ENCODE results near the gene CDC23. TPM values are rescaled to one million over a fixed set of nuclear protein-coding genes. Genes with fewer than 3 reads are reported as not detected.
"Not testable (repeated sequence)": the region's sequence is repeated elsewhere in the genome, so short reads cannot be mapped to it uniquely, and the experiment has no call there.

Gene CDC23
- total RNA-seq, 1 donor from 2014 or later, result 14.2 TPM

GRCh38 chr5:138148811-138149210 lies 64.3 kb downstream of the CDC23 start:
- Histone ChIP-seq H3K27ac (no peak overlapping the region), H3K9me3 (no peaks in the 10 kb centered on the region), H3K4me1 (no peaks in the 10 kb centered on the region), H3K27me3 (no peaks in the 10 kb centered on the region), H3K36me3 (no peaks in the 10 kb centered on the region), H3K4me3 (no peak overlapping the region)
- no peak for DNase-seq (ENCODE audit: extremely low spot score in 2 of 2)
- TF ChIP-seq CTCF (IDR thresholded peaks at IDR 0.05), result no peak
- peak in 1 of 2 donors; percentile 28 for TF ChIP-seq POLR2AphosphoS5 (IDR thresholded peaks at IDR 0.05; ENCODE audit: insufficient read depth in 1 of 2, low read depth in 1 of 2)
- intact Hi-C loops (cut with DNase I), result no loop called here

- intact Hi-C loops (cut with DNase I); H3K9me3 ChIP-seq; H3K4me1 ChIP-seq: not testable (repeated sequence)
Measured at GRCh38 chr5:138143578-138143977, 69.5 kb downstream of the CDC23 start.

GRCh38 chr5:138141734-138142133 lies 71.4 kb downstream of the CDC23 start:
- TF ChIP-seq POLR2AphosphoS5 (IDR thresholded peaks at IDR 0.05; ENCODE audit: insufficient read depth in 1 of 2, low read depth in 1 of 2), result no peak
- no peak for TF ChIP-seq POLR2A (IDR thresholded peaks at IDR 0.05)
- no peak for TF ChIP-seq CTCF (IDR thresholded peaks at IDR 0.05)
- intact Hi-C loops (cut with DNase I), result no loop called here

More at GRCh38 chr5:138143578-138143977, 69.5 kb downstream of the CDC23 start:
- H3K4me3 ChIP-seq; H3K27me3 ChIP-seq; H3K36me3 ChIP-seq; DNase-seq (ENCODE audit: extremely low spot score in 2 of 2); H3K27ac ChIP-seq: not testable (repeated sequence)

GRCh38 chr5:138140268-138140667 lies 72.9 kb downstream of the CDC23 start:
- no peaks in the 10 kb centered on the region for H3K36me3 ChIP-seq
- DNase-seq (ENCODE audit: extremely low spot score in 2 of 2), result no peak
- intact Hi-C loops (cut with DNase I), result no loop called here

More at GRCh38 chr5:138141734-138142133, 71.4 kb downstream of the CDC23 start:
- peaks cover 7% of the 10 kb centered on the region for H3K4me1 ChIP-seq
- H3K4me3 ChIP-seq, result no peak overlapping the region
- no peaks in the 10 kb centered on the region for H3K36me3 ChIP-seq
- no peak overlapping the region for H3K27ac ChIP-seq
- no peaks in the 10 kb centered on the region for H3K27me3 ChIP-seq
- H3K9me3 ChIP-seq, result no peaks in the 10 kb centered on the region
- DNase-seq (ENCODE audit: extremely low spot score in 2 of 2), result no peak

GRCh38 chr5:138139781-138140090 lies 73.4 kb downstream of the CDC23 start:
- TF ChIP-seq POLR2AphosphoS5 (IDR thresholded peaks at IDR 0.05; ENCODE audit: insufficient read depth in 1 of 2, low read depth in 1 of 2), result no peak
- no peak for TF ChIP-seq CTCF (IDR thresholded peaks at IDR 0.05)
- no peak for TF ChIP-seq POLR2A (IDR thresholded peaks at IDR 0.05)
- intact Hi-C loops (cut with DNase I), result no loop called here
- Histone ChIP-seq H3K4me1 (peaks cover 7% of the 10 kb centered on the region), H3K9me3 (no peaks in the 10 kb centered on the region), H3K27me3 (no peaks in the 10 kb centered on the region), H3K27ac (no peak overlapping the region), H3K4me3 (no peak overlapping the region), H3K36me3 (no peaks in the 10 kb centered on the region)
- DNase-seq (ENCODE audit: extremely low spot score in 2 of 2), result no peak

More at GRCh38 chr5:138140268-138140667, 72.9 kb downstream of the CDC23 start:
- Histone ChIP-seq H3K4me1 (peaks cover 7% of the 10 kb centered on the region), H3K27ac (no peak overlapping the region), H3K27me3 (no peaks in the 10 kb centered on the region), H3K4me3 (no peak overlapping the region), H3K9me3 (no peaks in the 10 kb centered on the region)
- TF ChIP-seq POLR2AphosphoS5 (IDR thresholded peaks at IDR 0.05; ENCODE audit: insufficient read depth in 1 of 2, low read depth in 1 of 2) (no peak), CTCF (IDR thresholded peaks at IDR 0.05) (no peak), POLR2A (IDR thresholded peaks at IDR 0.05) (no peak)
